Adipocyte (in vitro differentiated cells): ENCODE measurements around the gene CAMSAP1.

ENCODE experiments used
- DNase-seq: peaks from one replicate; pipeline ENCODE4 v3.0.0-alpha.2; 2015; ENCODE audit warnings: low read depth
- H3K27me3 ChIP-seq: replicated peaks from 2 replicates; pipeline ENCODE4 v1.7.0; 2013; ENCODE audit warnings: mild to moderate bottlenecking, low read length, moderate library complexity; ENCODE audit not compliant: control insufficient read depth, insufficient read depth
- H3K36me3 ChIP-seq: 2 replicates; pipeline ENCODE4 v1.7.0; 2013; ENCODE audit warnings: low read length, mild to moderate bottlenecking, moderate library complexity; ENCODE audit not compliant: control insufficient read depth, insufficient read depth, severe bottlenecking
- H3K4me1 ChIP-seq: 2 replicates; pipeline ENCODE4 v1.7.0; 2013; ENCODE audit warnings: mild to moderate bottlenecking, low read length, moderate library complexity; ENCODE audit not compliant: control insufficient read depth, insufficient read depth
- H3K4me3 ChIP-seq: 2 replicates; pipeline ENCODE4 v1.7.0; 2013; ENCODE audit warnings: mild to moderate bottlenecking, low read length, moderate library complexity
- H3K9ac ChIP-seq: 2 replicates; pipeline ENCODE4 v1.7.0; 2013; ENCODE audit warnings: mild to moderate bottlenecking, low read length, moderate library complexity
- H3K9me3 ChIP-seq: 2 replicates; pipeline ENCODE4 v1.7.0; 2013; ENCODE audit warnings: mild to moderate bottlenecking, low read length, moderate library complexity; ENCODE audit not compliant: control insufficient read depth

Gene CAMSAP1

GRCh38 chr9:135814421-135815095 is 92.8 kb downstream of the CAMSAP1 start:
- H3K4me1 ChIP-seq: peaks cover under 1% of the 10 kb centered on the region
- no peak overlapping the region for H3K9ac ChIP-seq
- no peak for DNase-seq
- H3K4me3 ChIP-seq: no peak overlapping the region
- no peaks in the 10 kb centered on the region for H3K9me3 ChIP-seq
- peaks cover 86% of the 10 kb centered on the region for H3K36me3 ChIP-seq
- H3K27me3 ChIP-seq: no peaks in the 10 kb centered on the region

GRCh38 chr9:135813671-135814290 is 93.6 kb downstream of the CAMSAP1 start:
- H3K36me3 ChIP-seq: peaks cover 82% of the 10 kb centered on the region
- H3K9me3 ChIP-seq: no peaks in the 10 kb centered on the region
- H3K4me1 ChIP-seq: peaks cover 8% of the 10 kb centered on the region
- no peak overlapping the region for H3K9ac ChIP-seq
- DNase-seq: no peak
- H3K27me3 ChIP-seq: no peaks in the 10 kb centered on the region
- H3K4me3 ChIP-seq: no peak overlapping the region

GRCh38 chr9:135812961-135813360 is 94.4 kb downstream of the CAMSAP1 start:
- DNase-seq: no peak
- Histone ChIP-seq H3K4me3 (no peak overlapping the region), H3K9me3 (no peaks in the 10 kb centered on the region), H3K4me1 (peaks cover 11% of the 10 kb centered on the region), H3K27me3 (no peaks in the 10 kb centered on the region), H3K9ac (no peak overlapping the region), H3K36me3 (peaks cover 75% of the 10 kb centered on the region)

GRCh38 chr9:135811801-135812200 is 95.5 kb downstream of the CAMSAP1 start:
- no peak for DNase-seq
- Histone ChIP-seq H3K27me3 (no peaks in the 10 kb centered on the region), H3K4me1 (peaks cover 11% of the 10 kb centered on the region), H3K36me3 (peaks cover 66% of the 10 kb centered on the region), H3K9ac (no peak overlapping the region), H3K9me3 (no peaks in the 10 kb centered on the region), H3K4me3 (no peak overlapping the region)

GRCh38 chr9:135810806-135811575 is 96.4 kb downstream of the CAMSAP1 start:
- DNase-seq: no peak
- Histone ChIP-seq H3K36me3 (peaks cover 58% of the 10 kb centered on the region), H3K4me1 (peaks cover 11% of the 10 kb centered on the region), H3K9ac (no peak overlapping the region), H3K9me3 (no peaks in the 10 kb centered on the region), H3K4me3 (no peak overlapping the region), H3K27me3 (no peaks in the 10 kb centered on the region)

GRCh38 chr9:135809166-135809565 is 98.2 kb downstream of the CAMSAP1 start:
- DNase-seq: no peak
- H3K9me3 ChIP-seq: no peaks in the 10 kb centered on the region
- no peak overlapping the region for H3K9ac ChIP-seq
- no peak overlapping the region for H3K4me3 ChIP-seq
- peaks cover 39% of the 10 kb centered on the region for H3K36me3 ChIP-seq
- H3K27me3 ChIP-seq: no peaks in the 10 kb centered on the region
- peaks cover 11% of the 10 kb centered on the region for H3K4me1 ChIP-seq

GRCh38 chr9:135805422-135806022 is 101.8 kb downstream of the CAMSAP1 start:
- Histone ChIP-seq H3K4me1 (peaks cover 11% of the 10 kb centered on the region), H3K36me3 (peaks cover 13% of the 10 kb centered on the region), H3K9me3 (no peaks in the 10 kb centered on the region), H3K27me3 (no peaks in the 10 kb centered on the region), H3K9ac (no peak overlapping the region), H3K4me3 (no peak overlapping the region)
- DNase-seq: no peak

GRCh38 chr9:135804581-135805421 is 102.5 kb downstream of the CAMSAP1 start:
- Histone ChIP-seq H3K9me3 (no peaks in the 10 kb centered on the region), H3K9ac (no peak overlapping the region), H3K27me3 (no peaks in the 10 kb centered on the region), H3K36me3 (peaks cover 6% of the 10 kb centered on the region), H3K4me1 (peaks cover 11% of the 10 kb centered on the region), H3K4me3 (no peak overlapping the region)
- peak; percentile 4 for DNase-seq

- peaks cover 3% of the 10 kb centered on the region for H3K36me3 ChIP-seq
- no peak overlapping the region for H3K4me3 ChIP-seq
- no peaks in the 10 kb centered on the region for H3K9me3 ChIP-seq
- no peak overlapping the region for H3K9ac ChIP-seq
- DNase-seq: no peak
- H3K4me1 ChIP-seq: no peaks in the 10 kb centered on the region
- peaks cover 3% of the 10 kb centered on the region for H3K27me3 ChIP-seq
Observed at GRCh38 chr9:135803441-135803840, 103.9 kb downstream of the CAMSAP1 start.

GRCh38 chr9:135802876-135803419 is 104.4 kb downstream of the CAMSAP1 start:
- Histone ChIP-seq H3K4me3 (no peak overlapping the region), H3K27me3 (peaks cover 4% of the 10 kb centered on the region), H3K36me3 (peaks cover 2% of the 10 kb centered on the region), H3K4me1 (no peaks in the 10 kb centered on the region), H3K9me3 (no peaks in the 10 kb centered on the region), H3K9ac (no peak overlapping the region)
- DNase-seq: no peak
